ENCODE data around the gene HIBCH.
"Not testable (repeated sequence)": the region's sequence is repeated elsewhere in the genome, so short reads cannot be mapped to it uniquely, and the experiment has no call there.

Gene HIBCH

DNA sequence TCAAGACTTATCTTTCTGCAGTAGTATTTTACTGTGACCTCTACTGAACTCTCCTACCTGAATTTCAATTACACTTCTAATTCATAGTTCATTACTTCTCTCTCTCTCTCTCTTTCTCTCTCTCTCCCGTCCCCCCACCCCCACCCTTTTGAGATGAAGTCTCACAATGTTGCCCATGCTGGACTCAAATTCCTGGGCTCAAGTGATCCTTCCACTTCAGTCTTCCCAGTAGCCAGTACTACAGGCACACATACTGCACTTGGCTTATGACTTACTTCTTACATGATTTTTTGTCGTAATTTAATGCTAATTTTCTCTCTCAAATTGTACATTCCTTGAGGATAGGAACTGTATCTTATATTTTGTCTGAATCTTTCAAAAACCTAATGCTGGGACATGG, 6.0 kb upstream of the HIBCH start:
- H3K9me3 ChIP-seq (ENCODE audit: control insufficient read depth, insufficient read depth, low read depth, low read length): no peaks in the 10 kb centered on the region
- no peaks in the 10 kb centered on the region for H3K36me3 ChIP-seq (ENCODE audit: control insufficient read depth, insufficient read depth, low read length)
- H3K27ac ChIP-seq (ENCODE audit: low read depth, low read length): no peak overlapping the region
- H3K9ac ChIP-seq (ENCODE audit: low read length): no peak overlapping the region
- H3K27me3 ChIP-seq (ENCODE audit: control insufficient read depth, insufficient read depth, low read length): no peaks in the 10 kb centered on the region
- no peaks in the 10 kb centered on the region for H3K4me1 ChIP-seq (ENCODE audit: control insufficient read depth, insufficient read depth, low read length)
- H3K4me3 ChIP-seq (ENCODE audit: low read depth, low read length): no peak overlapping the region

DNA sequence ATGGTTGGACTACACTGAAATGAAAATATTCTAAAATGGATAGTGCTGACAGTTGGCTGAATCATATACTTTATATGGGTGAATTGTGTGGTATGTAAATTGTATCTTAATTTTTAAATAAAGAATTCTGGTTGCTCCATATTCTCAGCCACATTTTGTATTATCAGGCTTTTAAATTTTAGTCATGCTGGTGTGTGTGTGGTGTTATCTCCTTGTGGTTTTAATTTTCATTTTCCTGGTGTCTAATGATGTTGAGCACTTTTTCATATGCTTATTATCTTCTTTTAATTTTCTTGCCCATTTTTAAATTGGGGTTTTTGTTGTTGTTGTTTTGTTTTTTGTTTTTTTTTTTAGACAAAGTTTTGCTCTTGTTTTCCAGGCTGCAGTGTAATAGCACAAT, 3.8 kb upstream of the HIBCH start:
- Histone ChIP-seq H3K27me3 (ENCODE audit: control insufficient read depth, insufficient read depth, low read length) (no peaks in the 10 kb centered on the region), H3K4me3 (ENCODE audit: low read depth, low read length) (no peak overlapping the region), H3K9ac (ENCODE audit: low read length) (no peak overlapping the region), H3K27ac (ENCODE audit: low read depth, low read length) (no peak overlapping the region), H3K4me1 (ENCODE audit: control insufficient read depth, insufficient read depth, low read length) (peaks cover 4% of the 10 kb centered on the region; the same call in 1 of the 2 replicates), H3K36me3 (ENCODE audit: control insufficient read depth, insufficient read depth, low read length) (no peaks in the 10 kb centered on the region), H3K9me3 (ENCODE audit: control insufficient read depth, insufficient read depth, low read depth, low read length) (no peaks in the 10 kb centered on the region)

DNA sequence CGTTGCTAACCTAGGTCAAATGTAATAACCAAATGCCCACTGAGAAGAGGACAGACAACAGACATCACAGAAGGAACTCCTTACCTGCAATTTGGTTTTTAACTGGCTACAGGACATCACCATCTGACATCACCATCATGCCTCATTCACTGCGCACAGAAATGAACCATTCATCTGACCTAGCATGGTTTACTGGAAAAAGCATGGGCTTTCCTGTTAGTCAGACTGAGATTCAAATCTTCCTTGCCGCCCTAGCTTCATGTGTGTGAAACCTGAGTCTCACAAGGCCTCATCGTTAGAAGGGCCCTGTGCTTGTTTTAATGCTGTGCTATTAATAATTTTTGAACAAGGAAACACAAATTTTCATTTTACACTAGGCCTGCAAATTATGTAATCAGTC, 1.1 kb upstream of the HIBCH start:
- Histone ChIP-seq H3K27me3 (ENCODE audit: control insufficient read depth, insufficient read depth, low read length) (no peaks in the 10 kb centered on the region), H3K4me1 (ENCODE audit: control insufficient read depth, insufficient read depth, low read length) (peaks cover 5% of the 10 kb centered on the region; the same call in 1 of the 2 replicates), H3K27ac (ENCODE audit: low read depth, low read length) (no peak overlapping the region), H3K9me3 (ENCODE audit: control insufficient read depth, insufficient read depth, low read depth, low read length) (no peaks in the 10 kb centered on the region), H3K4me3 (ENCODE audit: low read depth, low read length) (no peak overlapping the region), H3K9ac (ENCODE audit: low read length) (no peak overlapping the region), H3K36me3 (ENCODE audit: control insufficient read depth, insufficient read depth, low read length) (no peaks in the 10 kb centered on the region)

DNA sequence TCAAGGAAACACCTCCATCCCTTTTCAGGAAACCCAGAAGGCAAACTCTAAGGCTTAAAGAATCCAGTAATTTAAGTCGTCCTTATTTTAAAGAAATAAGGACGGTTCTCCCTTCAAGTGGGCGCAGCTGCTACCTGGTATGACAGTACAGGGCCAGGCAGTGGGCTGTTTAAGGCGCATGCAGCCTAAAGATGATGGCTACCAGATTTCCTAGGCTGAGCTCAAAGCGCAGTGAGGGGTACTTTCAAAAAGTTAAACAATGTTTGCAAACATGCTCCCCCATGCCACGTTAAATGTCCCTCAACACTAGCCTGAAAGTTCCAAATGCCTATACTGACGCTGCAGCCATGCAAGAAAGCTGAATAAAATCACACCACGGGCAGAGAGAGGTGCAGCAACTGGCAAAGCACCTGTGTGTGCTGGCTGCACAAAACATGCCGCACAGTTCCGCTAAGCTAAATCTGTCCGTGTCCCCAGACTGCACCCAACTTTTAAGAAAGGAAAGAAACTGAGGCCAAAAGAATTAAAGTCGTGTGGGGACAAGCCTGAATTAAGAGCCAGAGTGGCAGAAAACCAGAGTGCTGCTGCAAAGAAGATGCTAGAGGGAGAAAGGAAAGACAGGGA, 583 bp downstream of the HIBCH start:
- no peaks in the 10 kb centered on the region for H3K9me3 ChIP-seq (ENCODE audit: control insufficient read depth, insufficient read depth, low read depth, low read length)
- peak overlapping the region; percentile 75 for H3K9ac ChIP-seq (ENCODE audit: low read length)
- H3K4me1 ChIP-seq (ENCODE audit: control insufficient read depth, insufficient read depth, low read length): peaks cover 5% of the 10 kb centered on the region; the same call in 1 of the 2 replicates
- no peaks in the 10 kb centered on the region for H3K27me3 ChIP-seq (ENCODE audit: control insufficient read depth, insufficient read depth, low read length)
- H3K36me3 ChIP-seq (ENCODE audit: control insufficient read depth, insufficient read depth, low read length): no peaks in the 10 kb centered on the region
- peak overlapping the region; percentile 83 for H3K4me3 ChIP-seq (ENCODE audit: low read depth, low read length)
- H3K27ac ChIP-seq (ENCODE audit: low read depth, low read length): no peak overlapping the region

DNA sequence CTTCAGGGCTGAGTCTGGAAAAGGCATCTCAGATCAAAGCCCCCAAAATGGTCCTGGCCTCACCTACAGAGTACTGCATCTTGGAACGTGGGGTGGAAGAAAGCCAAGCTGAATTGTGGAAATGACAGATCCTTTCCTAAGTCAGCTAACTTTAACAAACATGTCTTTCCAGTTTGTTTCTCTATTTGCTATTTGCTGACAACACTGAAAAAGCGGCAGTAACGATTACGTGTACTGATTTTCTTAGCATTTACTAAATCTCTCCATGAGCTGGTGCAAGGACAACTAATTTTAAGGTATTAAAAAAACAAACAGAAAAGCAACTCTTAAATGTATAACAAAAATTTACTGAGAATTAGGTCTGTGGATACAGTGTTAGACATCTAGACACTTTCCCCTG, 1.1 kb downstream of the HIBCH start:
- Histone ChIP-seq H3K4me3 (ENCODE audit: low read depth, low read length) (peak overlapping the region; percentile 83), H3K9ac (ENCODE audit: low read length) (no peak overlapping the region), H3K27ac (ENCODE audit: low read depth, low read length) (no peak overlapping the region), H3K4me1 (ENCODE audit: control insufficient read depth, insufficient read depth, low read length) (peaks cover 5% of the 10 kb centered on the region; the same call in 1 of the 2 replicates), H3K36me3 (ENCODE audit: control insufficient read depth, insufficient read depth, low read length) (no peaks in the 10 kb centered on the region), H3K27me3 (ENCODE audit: control insufficient read depth, insufficient read depth, low read length) (no peaks in the 10 kb centered on the region), H3K9me3 (ENCODE audit: control insufficient read depth, insufficient read depth, low read depth, low read length) (no peaks in the 10 kb centered on the region)

DNA sequence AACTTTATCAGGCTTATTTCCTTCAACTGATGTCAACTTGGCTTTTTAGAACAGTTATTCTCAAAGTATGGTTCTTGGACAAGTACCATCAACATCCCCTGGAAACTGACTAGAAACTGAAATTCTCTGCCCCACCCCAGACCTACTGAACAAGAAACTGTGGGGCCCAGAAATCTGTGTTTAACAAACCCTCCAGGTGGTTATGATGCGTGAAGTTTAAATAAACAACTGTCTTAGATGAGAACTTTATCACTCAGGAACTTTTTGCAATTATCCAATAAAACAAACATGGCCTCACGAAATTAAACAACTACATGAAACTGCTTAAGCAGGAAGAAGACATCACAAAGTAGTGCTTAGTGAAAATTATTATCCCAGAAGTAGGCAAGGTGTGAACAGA, 4.4 kb downstream of the HIBCH start:
- peaks cover 5% of the 10 kb centered on the region; the same call in 1 of the 2 replicates for H3K4me1 ChIP-seq (ENCODE audit: control insufficient read depth, insufficient read depth, low read length)

DNA sequence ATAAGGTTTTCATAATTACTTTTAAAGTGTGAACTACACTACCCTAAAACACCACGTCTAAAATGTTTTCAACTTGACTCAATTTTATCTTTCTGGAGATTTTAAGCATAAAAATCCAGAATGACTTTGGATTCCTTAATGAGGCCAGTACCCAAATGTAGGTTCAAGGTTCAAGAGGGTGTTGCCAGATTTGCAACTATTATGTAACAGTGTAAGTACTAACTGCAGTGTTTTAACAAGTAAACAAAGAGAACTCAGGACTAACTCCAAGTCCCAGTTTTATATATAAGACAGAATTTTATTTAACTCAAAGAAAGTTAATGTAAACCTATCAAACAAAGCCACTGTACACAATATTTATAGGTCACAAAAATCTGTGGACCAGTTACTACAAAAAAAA, 5.7 kb downstream of the HIBCH start:
- Histone ChIP-seq H3K9ac (ENCODE audit: low read length) (no peak overlapping the region), H3K27me3 (ENCODE audit: control insufficient read depth, insufficient read depth, low read length) (no peaks in the 10 kb centered on the region), H3K27ac (ENCODE audit: low read depth, low read length) (no peak overlapping the region), H3K36me3 (ENCODE audit: control insufficient read depth, insufficient read depth, low read length) (peaks cover 10% of the 10 kb centered on the region), H3K4me1 (ENCODE audit: control insufficient read depth, insufficient read depth, low read length) (peaks cover 5% of the 10 kb centered on the region; the same call in 1 of the 2 replicates), H3K9me3 (ENCODE audit: control insufficient read depth, insufficient read depth, low read depth, low read length) (no peaks in the 10 kb centered on the region), H3K4me3 (ENCODE audit: low read depth, low read length) (no peak overlapping the region)

More for the DNA sequence above, 4.4 kb downstream of the HIBCH start:
- no peak overlapping the region for H3K4me3 ChIP-seq (ENCODE audit: low read depth, low read length)
- H3K9ac ChIP-seq (ENCODE audit: low read length): no peak overlapping the region
- H3K27me3 ChIP-seq (ENCODE audit: control insufficient read depth, insufficient read depth, low read length): no peaks in the 10 kb centered on the region
- no peak overlapping the region for H3K27ac ChIP-seq (ENCODE audit: low read depth, low read length)
- H3K9me3 ChIP-seq (ENCODE audit: control insufficient read depth, insufficient read depth, low read depth, low read length): no peaks in the 10 kb centered on the region
- 0 out of 2 replicates have a peak, but pooled peaks cover 2% of the 10 kb centered on the region for H3K36me3 ChIP-seq (ENCODE audit: control insufficient read depth, insufficient read depth, low read length)

DNA sequence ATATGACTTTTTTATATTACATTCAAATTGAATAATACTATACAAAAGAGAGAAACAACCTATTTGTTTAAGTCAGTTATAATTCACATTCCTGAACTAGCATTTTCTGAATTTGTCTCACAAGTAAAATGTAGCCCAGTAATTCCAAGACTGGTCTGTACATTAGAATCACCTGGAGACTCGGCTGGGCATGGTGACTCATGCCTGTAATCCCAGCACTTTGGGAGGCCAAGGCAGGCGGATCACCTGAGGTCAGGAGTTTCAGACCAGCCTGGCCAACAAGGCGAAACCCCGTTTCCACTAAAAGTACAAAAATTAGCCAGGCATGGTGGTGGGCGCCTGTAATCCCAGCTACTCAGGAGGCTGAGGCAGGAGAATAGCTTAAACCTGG, 7.0 kb downstream of the HIBCH start:
- H3K4me3 ChIP-seq (ENCODE audit: low read depth, low read length); H3K9ac ChIP-seq (ENCODE audit: low read length); H3K27ac ChIP-seq (ENCODE audit: low read depth, low read length); H3K27me3 ChIP-seq (ENCODE audit: control insufficient read depth, insufficient read depth, low read length); H3K4me1 ChIP-seq (ENCODE audit: control insufficient read depth, insufficient read depth, low read length); H3K9me3 ChIP-seq (ENCODE audit: control insufficient read depth, insufficient read depth, low read depth, low read length): not testable (repeated sequence)
- H3K36me3 ChIP-seq (ENCODE audit: control insufficient read depth, insufficient read depth, low read length): peaks cover 14% of the 10 kb centered on the region

DNA sequence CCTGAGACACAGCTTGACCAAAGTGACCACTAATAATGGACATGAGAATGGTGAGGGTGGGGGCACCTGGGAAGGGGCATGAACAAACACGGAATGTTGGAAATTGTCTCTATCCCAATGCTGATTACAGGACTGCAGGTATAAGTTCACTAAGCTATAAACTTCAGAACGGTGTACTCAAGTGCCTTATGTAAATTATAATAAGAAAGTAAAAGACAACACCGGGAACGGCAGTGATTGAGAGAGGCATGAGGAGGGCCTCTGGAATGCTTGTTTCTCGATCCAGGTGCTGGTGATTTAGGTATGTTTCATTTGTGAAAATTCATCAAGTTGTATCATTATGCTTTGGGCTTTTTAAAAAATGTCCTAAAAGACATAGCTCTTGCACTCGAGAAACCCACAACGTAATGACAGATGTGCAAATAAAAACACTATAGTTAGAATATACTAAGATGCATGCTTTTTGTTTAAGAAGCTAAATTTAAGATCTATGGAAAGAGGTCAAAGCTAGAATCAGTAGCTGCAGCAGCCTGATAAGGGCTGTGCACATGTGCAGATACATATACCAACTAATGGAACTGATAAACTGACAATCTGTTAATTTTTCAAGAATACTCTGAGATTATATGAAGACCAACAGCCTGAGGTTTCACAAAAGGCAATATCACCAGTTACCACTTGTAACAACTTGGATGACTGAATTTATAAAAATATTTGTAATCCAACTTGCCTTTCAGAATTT, 7.6 kb downstream of the HIBCH start:
- no peak overlapping the region for H3K9ac ChIP-seq (ENCODE audit: low read length)
- peaks cover 14% of the 10 kb centered on the region for H3K36me3 ChIP-seq (ENCODE audit: control insufficient read depth, insufficient read depth, low read length)
- no peaks in the 10 kb centered on the region for H3K4me1 ChIP-seq (ENCODE audit: control insufficient read depth, insufficient read depth, low read length)
- no peak overlapping the region for H3K27ac ChIP-seq (ENCODE audit: low read depth, low read length)
- no peaks in the 10 kb centered on the region for H3K9me3 ChIP-seq (ENCODE audit: control insufficient read depth, insufficient read depth, low read depth, low read length)
- H3K4me3 ChIP-seq (ENCODE audit: low read depth, low read length): no peak overlapping the region
- no peaks in the 10 kb centered on the region for H3K27me3 ChIP-seq (ENCODE audit: control insufficient read depth, insufficient read depth, low read length)

DNA sequence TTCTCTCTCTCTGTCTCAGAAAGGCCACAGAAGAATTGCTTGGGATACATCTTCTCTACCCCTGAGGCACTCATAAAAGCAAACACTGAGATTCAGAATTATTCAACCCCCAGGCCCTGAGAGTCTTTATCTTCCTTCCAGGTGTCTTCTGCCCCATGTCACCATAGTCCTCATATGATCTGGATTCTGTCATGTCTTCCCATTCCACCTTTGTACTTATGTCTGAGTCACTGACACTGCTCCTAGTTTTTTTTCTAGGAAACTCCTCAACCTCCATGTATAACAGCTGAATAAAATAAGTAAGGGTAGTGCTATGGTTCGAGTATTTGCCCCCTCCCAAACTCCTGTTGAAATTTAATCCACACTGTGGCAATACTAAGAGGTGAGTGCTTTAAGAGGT, 11.6 kb downstream of the HIBCH start:
- no peaks in the 10 kb centered on the region for H3K27me3 ChIP-seq (ENCODE audit: control insufficient read depth, insufficient read depth, low read length)
- H3K9ac ChIP-seq (ENCODE audit: low read length): no peak overlapping the region
- no peak overlapping the region for H3K27ac ChIP-seq (ENCODE audit: low read depth, low read length)
- H3K36me3 ChIP-seq (ENCODE audit: control insufficient read depth, insufficient read depth, low read length): peaks cover 21% of the 10 kb centered on the region
- H3K9me3 ChIP-seq (ENCODE audit: control insufficient read depth, insufficient read depth, low read depth, low read length): no peaks in the 10 kb centered on the region
- no peak overlapping the region for H3K4me3 ChIP-seq (ENCODE audit: low read depth, low read length)
- H3K4me1 ChIP-seq (ENCODE audit: control insufficient read depth, insufficient read depth, low read length): no peaks in the 10 kb centered on the region

DNA sequence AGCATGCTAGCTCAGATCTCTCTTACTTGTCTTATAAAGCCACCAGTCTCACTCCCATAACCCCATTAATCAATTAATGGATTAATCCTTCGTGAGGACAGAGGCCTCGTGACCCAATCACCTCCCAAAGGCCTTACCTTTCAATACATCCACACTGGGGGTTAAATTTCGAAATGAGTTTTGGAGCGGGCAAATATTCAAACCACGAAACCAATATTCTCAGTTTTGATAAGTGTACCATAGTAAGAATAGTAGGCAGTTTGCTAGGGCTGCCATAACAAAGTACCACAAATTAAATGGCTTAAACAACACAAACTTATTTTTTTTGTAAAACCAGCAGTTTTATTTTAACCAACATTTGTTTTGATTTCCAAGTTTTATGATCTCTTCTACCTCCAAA, 15.2 kb downstream of the HIBCH start:
- H3K9ac ChIP-seq (ENCODE audit: low read length): no peak overlapping the region
- peaks cover 6% of the 10 kb centered on the region for H3K4me1 ChIP-seq (ENCODE audit: control insufficient read depth, insufficient read depth, low read length)
- H3K36me3 ChIP-seq (ENCODE audit: control insufficient read depth, insufficient read depth, low read length): peaks cover 30% of the 10 kb centered on the region
- H3K27ac ChIP-seq (ENCODE audit: low read depth, low read length): no peak overlapping the region
- H3K4me3 ChIP-seq (ENCODE audit: low read depth, low read length): no peak overlapping the region
- peaks cover 4% of the 10 kb centered on the region for H3K9me3 ChIP-seq (ENCODE audit: control insufficient read depth, insufficient read depth, low read depth, low read length)
- no peaks in the 10 kb centered on the region for H3K27me3 ChIP-seq (ENCODE audit: control insufficient read depth, insufficient read depth, low read length)
